Peyer's patch (tissue), 4 donors: ENCODE measurements around the gene PDPK1.

Experiments
- POLR2A ChIP-seq, 2 donors: fragments of 450-650 bp; IDR thresholded peaks; one replicate each; pipeline ENCODE4 v1.5.1; 2017; ENCODE audit warnings: antibody characterized with exemption in 2 of 2, mild to moderate bottlenecking in 2 of 2, moderate library complexity in 2 of 2
- TF ChIP-seq, protein P1 (sequence below), 6 experiments: fragments of 450-650 bp in 4 of 6; fragments of 200-600 bp in 2 of 6; sonication (generic) in 1 of 6; IDR thresholded peaks; one replicate each; pipeline ENCODE4 v1.5.1; 2017 to 2019; ENCODE audit warnings: antibody characterized with exemption in 6 of 6, mild to moderate bottlenecking in 3 of 6, moderate library complexity in 1 of 6

DNA sequence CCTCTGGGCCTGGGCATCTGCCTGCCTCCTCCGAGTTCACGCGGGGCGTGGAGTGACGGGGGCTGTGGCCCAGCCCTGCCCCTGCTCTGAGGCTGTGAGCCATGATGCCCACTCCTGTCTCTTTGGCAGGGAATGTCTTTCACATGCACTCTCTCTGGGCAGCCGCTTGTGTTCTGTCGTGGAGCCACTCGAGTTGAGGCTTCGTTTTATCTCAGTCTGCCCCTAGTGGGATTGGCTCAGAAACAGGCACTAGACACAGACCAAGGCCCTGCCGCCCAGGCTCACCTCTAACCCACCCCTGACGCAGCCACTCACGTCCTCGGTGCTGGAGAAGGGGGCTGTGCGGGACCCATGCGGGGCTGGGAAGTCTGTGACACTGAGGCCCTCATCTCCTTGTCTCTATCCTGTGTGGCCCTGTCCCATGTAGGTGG is 77.0 kb downstream of the PDPK1 start:
- TF ChIP-seq, protein P1, sequence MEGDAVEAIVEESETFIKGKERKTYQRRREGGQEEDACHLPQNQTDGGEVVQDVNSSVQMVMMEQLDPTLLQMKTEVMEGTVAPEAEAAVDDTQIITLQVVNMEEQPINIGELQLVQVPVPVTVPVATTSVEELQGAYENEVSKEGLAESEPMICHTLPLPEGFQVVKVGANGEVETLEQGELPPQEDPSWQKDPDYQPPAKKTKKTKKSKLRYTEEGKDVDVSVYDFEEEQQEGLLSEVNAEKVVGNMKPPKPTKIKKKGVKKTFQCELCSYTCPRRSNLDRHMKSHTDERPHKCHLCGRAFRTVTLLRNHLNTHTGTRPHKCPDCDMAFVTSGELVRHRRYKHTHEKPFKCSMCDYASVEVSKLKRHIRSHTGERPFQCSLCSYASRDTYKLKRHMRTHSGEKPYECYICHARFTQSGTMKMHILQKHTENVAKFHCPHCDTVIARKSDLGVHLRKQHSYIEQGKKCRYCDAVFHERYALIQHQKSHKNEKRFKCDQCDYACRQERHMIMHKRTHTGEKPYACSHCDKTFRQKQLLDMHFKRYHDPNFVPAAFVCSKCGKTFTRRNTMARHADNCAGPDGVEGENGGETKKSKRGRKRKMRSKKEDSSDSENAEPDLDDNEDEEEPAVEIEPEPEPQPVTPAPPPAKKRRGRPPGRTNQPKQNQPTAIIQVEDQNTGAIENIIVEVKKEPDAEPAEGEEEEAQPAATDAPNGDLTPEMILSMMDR (IDR thresholded peaks at IDR 0.05) = no peak
- no peak for TF ChIP-seq POLR2A (IDR thresholded peaks at IDR 0.05)
